H1 (cell line): ENCODE measurements around the gene BSDC1. TPM values are rescaled to one million over a fixed set of nuclear protein-coding genes. Genes with fewer than 3 reads are reported as not detected.

Experiments used
- CTCF ChIA-PET: fragments of 300-600 bp; sonication (Branson Sonifier 250); formaldehyde crosslinking; loops from one replicate; lab custom pipeline; 2021; ENCODE audit not compliant: partially characterized antibody; lab: Charles Lee
- POLR2A ChIA-PET: fragments of 300-600 bp; sonication (Branson Sonifier 250); formaldehyde crosslinking; loops from one replicate; lab custom pipeline; 2021; ENCODE audit warnings: inconsistent platforms; ENCODE audit not compliant: partially characterized antibody; lab: Charles Lee
- DNase-seq, 2 experiments: peaks; one replicate each; pipeline versions ENCODE4 v3.0.0 to v3.0.0-alpha.2; 2010 to 2022; ENCODE audit warnings: low spot score in 2 of 2, low read depth in 1 of 2, mixed read lengths in 1 of 2
- FAIRE-seq: peaks from 2 replicates; lab custom pipeline; 2011; peaks lifted over from hg19 to GRCh38; lab: Jason Lieb, UNC
- H2AFZ ChIP-seq: 2 replicates; pipeline ENCODE4 v1.8.1; 2012; ENCODE audit warnings: low read length, inconsistent platforms
- H2AK5ac ChIP-seq: 2 replicates; pipeline ENCODE4 v1.6.1; 2013; ENCODE audit warnings: low read depth, low read length
- H2BK120ac ChIP-seq: replicated peaks from 2 replicates; pipeline ENCODE3; 2013; ENCODE audit warnings: low read depth, low read length, inconsistent platforms
- H2BK12ac ChIP-seq: 2 replicates; pipeline ENCODE4 v1.6.1; 2013; ENCODE audit warnings: low read depth, low read length
- H2BK15ac ChIP-seq: 2 replicates; pipeline ENCODE4 v1.6.1; 2013; ENCODE audit warnings: low read length
- H2BK20ac ChIP-seq: 2 replicates; pipeline ENCODE4 v1.6.1; 2013; ENCODE audit warnings: low read length
- H2BK5ac ChIP-seq: 2 replicates; pipeline ENCODE4 v1.6.1; 2013; ENCODE audit warnings: low read depth, low read length
- H3K14ac ChIP-seq: 2 replicates; pipeline ENCODE4 v1.6.1; 2013; ENCODE audit warnings: inconsistent platforms; ENCODE audit not compliant: insufficient read length
- H3K18ac ChIP-seq: 2 replicates; pipeline ENCODE4 v1.6.1; 2013; ENCODE audit warnings: low read length; ENCODE audit errors: extremely low read depth
- H3K23ac ChIP-seq: 2 replicates; pipeline ENCODE4 v1.6.1; 2013; ENCODE audit warnings: inconsistent platforms; ENCODE audit not compliant: insufficient read length
- H3K23me2 ChIP-seq: 2 replicates; pipeline ENCODE4 v1.6.1; 2013; ENCODE audit warnings: low read depth, low read length
- H3K27ac ChIP-seq: 2 replicates; pipeline ENCODE4 v1.6.1; 2011; ENCODE audit warnings: low read depth, low read length, inconsistent platforms
- H3K27me3 ChIP-seq, 4 experiments: replicated peaks in 1 of 4; 1 replicate in 1 of 4; 2 replicates in 3 of 4; pipeline versions ENCODE4 v1.6.1 to v1.8.1; 2011 to 2013; ENCODE audit warnings: low read length in 3 of 4, mild to moderate bottlenecking in 3 of 4, inconsistent platforms in 2 of 4, mixed read lengths in 2 of 4, moderate library complexity in 1 of 4; ENCODE audit not compliant: control insufficient read depth in 3 of 4, insufficient read depth in 3 of 4; ENCODE audit errors: extremely low read depth in 1 of 4
- H3K36me3 ChIP-seq, 4 experiments: 2 replicates each; pipeline versions ENCODE4 v1.6.1 to v1.8.1; 2011 to 2013; ENCODE audit warnings: mild to moderate bottlenecking in 4 of 4, low read length in 3 of 4, moderate library complexity in 2 of 4, control low read depth in 1 of 4, inconsistent platforms in 1 of 4; ENCODE audit not compliant: insufficient read depth in 4 of 4, control insufficient read depth in 2 of 4
- H3K4ac ChIP-seq: replicated peaks from 2 replicates; pipeline ENCODE3; 2013; ENCODE audit warnings: low read length, low read depth, mixed read lengths, inconsistent platforms; ENCODE audit not compliant: insufficient read length
- H3K4me1 ChIP-seq, 4 experiments: replicated peaks in 1 of 4; 1 replicate in 1 of 4; 2 replicates in 3 of 4; pipeline versions ENCODE4 v1.6.1 to v1.8.1; 2011 to 2013; ENCODE audit warnings: low read length in 3 of 4, inconsistent platforms in 2 of 4, mixed read lengths in 1 of 4; ENCODE audit not compliant: insufficient read depth in 4 of 4, control insufficient read depth in 3 of 4
- H3K4me2 ChIP-seq, 2 experiments: 2 replicates each; pipeline versions ENCODE4 v1.6.1 to v1.8.1; 2011 to 2013; ENCODE audit warnings: low read depth in 2 of 2, low read length in 2 of 2, control low read depth in 1 of 2, inconsistent platforms in 1 of 2, mild to moderate bottlenecking in 1 of 2; ENCODE audit not compliant: insufficient read depth in 1 of 2
- H3K4me3 ChIP-seq, 4 experiments: fragments of 200-600, 300-600 bp in 1 of 4; sonication (generic), shearing (Covaris generic), sonication (Bioruptor Twin) in 1 of 4; 2 replicates each; pipeline versions ENCODE4 v1.5.1 to v1.8.1; 2011 to 2016; ENCODE audit warnings: low read length in 4 of 4, low read depth in 3 of 4, control low read depth in 2 of 4, inconsistent platforms in 2 of 4, mild to moderate bottlenecking in 2 of 4, mixed read lengths in 1 of 4, moderate library complexity in 1 of 4; ENCODE audit not compliant: insufficient read depth in 2 of 4; ENCODE audit errors: extremely low read depth in 1 of 4
- H3K56ac ChIP-seq: replicated peaks from 2 replicates; pipeline ENCODE3; 2013; ENCODE audit warnings: low read depth, mild to moderate bottlenecking, mixed read lengths, low read length, inconsistent platforms; ENCODE audit not compliant: insufficient read length
- H3K79me1 ChIP-seq: 2 replicates; pipeline ENCODE4 v1.6.1; 2013; ENCODE audit warnings: low read depth, low read length, control low read depth
- H3K79me2 ChIP-seq, 2 experiments: 2 replicates each; pipeline versions ENCODE4 v1.6.1 to v1.8.1; 2012 to 2013; ENCODE audit warnings: low read length in 2 of 2, mild to moderate bottlenecking in 2 of 2, inconsistent platforms in 1 of 2; ENCODE audit not compliant: insufficient read depth in 2 of 2, control insufficient read depth in 1 of 2
- H3K9ac ChIP-seq, 4 experiments: replicated peaks in 1 of 4; 1 replicate in 1 of 4; 2 replicates in 3 of 4; pipeline versions ENCODE4 v1.6.1 to v1.8.1; 2011 to 2013; ENCODE audit warnings: low read depth in 3 of 4, low read length in 3 of 4, control low read depth in 2 of 4, mild to moderate bottlenecking in 2 of 4, moderate library complexity in 2 of 4, inconsistent platforms in 1 of 4; ENCODE audit errors: extremely low read depth in 1 of 4
- H3K9me3 ChIP-seq, 2 experiments: 2 replicates each; pipeline versions ENCODE4 v1.6.1 to v1.8.1; 2012 to 2013; ENCODE audit warnings: mild to moderate bottlenecking in 2 of 2, moderate library complexity in 2 of 2, control low read depth in 1 of 2, inconsistent platforms in 1 of 2, low read depth in 1 of 2, low read length in 1 of 2, mixed read lengths in 1 of 2; ENCODE audit not compliant: insufficient read depth in 2 of 2
- H4K20me1 ChIP-seq, 2 experiments: replicated peaks in 1 of 2; 2 replicates each; pipeline versions ENCODE3 to v1.8.1; 2011 to 2013; ENCODE audit warnings: inconsistent platforms in 2 of 2, low read length in 2 of 2, mild to moderate bottlenecking in 1 of 2; ENCODE audit not compliant: insufficient read depth in 2 of 2, control insufficient read depth in 1 of 2
- H4K5ac ChIP-seq: 2 replicates; pipeline ENCODE4 v1.6.1; 2013; ENCODE audit warnings: low read length, low read depth, mixed read lengths, inconsistent platforms; ENCODE audit not compliant: insufficient read length
- H4K8ac ChIP-seq: 2 replicates; pipeline ENCODE4 v1.8.0; 2013; ENCODE audit warnings: mild to moderate bottlenecking, moderate library complexity, low read length, inconsistent platforms; ENCODE audit not compliant: insufficient read depth; ENCODE audit errors: extremely low read depth
- H4K91ac ChIP-seq: replicated peaks from 2 replicates; pipeline ENCODE3; 2013; ENCODE audit warnings: low read length, mixed read lengths, inconsistent platforms; ENCODE audit not compliant: insufficient read length
- ASH2L ChIP-seq: fragments of 200-600, 300-600 bp; sonication (generic); IDR thresholded peaks from one replicate; pipeline ENCODE4 v1.7.1; 2017; ENCODE audit warnings: low read length
- CHD2 ChIP-seq: IDR thresholded peaks from 2 replicates; pipeline ENCODE4 v1.6.1; 2012; ENCODE audit warnings: low read length, improper control_type of control experiment
- CTCF ChIP-seq, 3 experiments: IDR thresholded peaks; 1 replicate in 2 of 3; 2 replicates in 1 of 3; pipeline versions ENCODE4 v1.5.1 to v1.6.1; 2011; ENCODE audit warnings: low read length in 3 of 3, mild to moderate bottlenecking in 3 of 3, inconsistent platforms in 2 of 3, low read depth in 1 of 3, moderate library complexity in 1 of 3; ENCODE audit not compliant: insufficient read depth in 1 of 3; ENCODE audit errors: control extremely low read depth in 1 of 3
- E2F6 ChIP-seq: IDR thresholded peaks from 2 replicates; pipeline ENCODE4 v1.6.1; 2012; ENCODE audit warnings: inconsistent platforms
- EP300 ChIP-seq, 2 experiments: IDR thresholded peaks; 1 replicate in 1 of 2; 2 replicates in 1 of 2; pipeline ENCODE4 v1.6.1; 2011 to 2012; ENCODE audit warnings: low read depth in 2 of 2, low read length in 2 of 2, mild to moderate bottlenecking in 2 of 2, borderline replicate concordance in 1 of 2, inconsistent platforms in 1 of 2, moderate library complexity in 1 of 2
- EZH2 ChIP-seq: fragments of 200-600 bp; sonication (generic); IDR thresholded peaks from 2 replicates; pipeline ENCODE4 v1.7.1; 2012; ENCODE audit warnings: low read depth, mild to moderate bottlenecking, moderate library complexity, low read length, inconsistent platforms; ENCODE audit not compliant: severe bottlenecking
- GTF2F1 ChIP-seq: IDR thresholded peaks from 2 replicates; pipeline ENCODE4 v1.6.1; 2012; ENCODE audit warnings: low read depth, low read length, improper control_type of control experiment, borderline replicate concordance
- POU5F1 ChIP-seq: IDR thresholded peaks from 2 replicates; pipeline ENCODE4 v1.6.1; 2011; ENCODE audit warnings: low read depth, mild to moderate bottlenecking, low read length, moderate library complexity
- RFX5 ChIP-seq: IDR thresholded peaks from 2 replicates; pipeline ENCODE4 v1.6.1; 2011; ENCODE audit warnings: low read depth, low read length, improper control_type of control experiment, borderline replicate concordance
- WGBS, 2 experiments: shearing (Covaris generic) in 1 of 2; methylation state at CpG; one replicate each; pipeline versions ENCODE4 v1.1.6 to v1.1.7; 2013 to 2015; ENCODE audit warnings: low lambda C conversion rate in 2 of 2, mixed read lengths in 2 of 2, inconsistent platforms in 1 of 2, low coverage in 1 of 2, missing lambda C conversion rate in 1 of 2; ENCODE audit not compliant: insufficient replicate concordance in 2 of 2, insufficient coverage in 1 of 2, insufficient read length in 1 of 2; ENCODE audit errors: extremely low coverage in 1 of 2, missing lambda C conversion rate in 1 of 2; 5-methylcytosine and 5-hydroxymethylcytosine counted together
- polyA plus RNA-seq, 7 experiments: library from polyadenylated mRNA; depleted of rRNA in 3 of 7; stranded (reverse) in 5 of 7; unstranded in 2 of 7; fragments of >200 nt in 5 of 7; fragments of 200-250 nt in 2 of 7; gene quantifications; 1 replicate in 5 of 7; 2 replicates in 1 of 7; 4 replicates in 1 of 7; pipeline versions ENCODE4 v1.2.1 to v1.2.3, GENCODE V29; 2011 to 2013; ENCODE audit warnings: missing spikeins in 2 of 7, mixed read lengths in 2 of 7
- total RNA-seq: library from RNA; stranded (reverse); fragmentation: NEBNext Ultra II Directional; extraction: Animal tissue kit (Norgen Biotek cat#: 25700); gene quantifications from 2 replicates; pipeline ENCODE4 v1.2.1, GENCODE V29; 2021

The BSDC1 gene
- total and polyA plus RNA-seq, 2 of the 8 experiments (the other 6 are each of a cell fraction or from before 2014, with no cell fraction given) = 24.8 to 40.7 TPM

DNA sequence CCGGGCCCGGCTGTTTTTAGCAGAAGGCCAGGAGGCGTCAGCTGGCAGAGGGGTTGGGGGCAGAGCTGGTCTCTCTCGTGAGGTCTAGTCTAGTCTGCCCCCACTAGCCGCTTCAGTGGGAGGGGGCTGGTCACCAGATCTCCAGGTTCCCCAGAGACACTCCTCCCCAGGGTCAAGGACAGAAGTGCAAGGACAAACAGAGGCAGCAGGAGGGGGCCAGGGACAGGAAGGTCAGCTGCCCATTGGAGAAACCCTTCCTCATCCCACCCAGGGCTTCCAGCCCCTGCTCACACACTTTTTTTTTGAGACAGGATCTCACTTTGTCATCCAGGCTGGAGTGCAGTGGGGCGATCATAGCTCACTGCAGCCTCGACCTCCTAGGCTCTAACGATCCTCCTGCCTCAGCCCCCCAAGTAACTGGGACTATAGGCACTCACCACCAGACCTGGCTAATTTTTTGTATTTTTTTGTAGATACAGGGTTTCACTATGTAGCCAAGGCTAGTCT is 41.9 kb downstream of the BSDC1 start:
- Histone ChIP-seq H4K8ac (0 out of 2 replicates have a peak overlapping the region, but pooled peaks have one; percentile 95), H3K4ac (no peak overlapping the region), H3K27ac (no peak overlapping the region), H3K79me1 (no peaks in the 10 kb centered on the region), H3K23ac (no peak overlapping the region), H4K5ac (no peak overlapping the region), H2BK12ac (no peak overlapping the region), H3K4me3 (peak overlapping the region in 3 of 4 experiments; percentile 36 to 72 (median 57); a peak in 4 of 8 replicates), H2BK15ac (0 out of 2 replicates have a peak overlapping the region, but pooled peaks have one; percentile 40), H4K20me1 (peaks cover 0 to 2% of the 10 kb centered on the region in 2 experiments), H3K23me2 (peaks cover 6% of the 10 kb centered on the region; the same call in 1 of the 2 replicates), H2BK120ac (no peak overlapping the region), H3K36me3 (no peaks in the 10 kb centered on the region), H3K27me3 (peaks cover 2 to 20% (median 12%) of the 10 kb centered on the region in 4 experiments), H3K79me2 (no peaks in the 10 kb centered on the region), H3K18ac (peak overlapping the region; percentile 90; the same call in 1 of the 2 replicates), H3K9me3 (peaks cover 6 to 12% of the 10 kb centered on the region in 2 experiments), H3K14ac (no peak overlapping the region), H3K4me2 (peak overlapping the region; percentile 73 to 82), H2BK20ac (no peak overlapping the region), H2BK5ac (no peak overlapping the region), H4K91ac (no peak overlapping the region), H3K4me1 (peaks cover 0 to 9% (median 3%) of the 10 kb centered on the region in 4 experiments; a peak in 5 of 7 replicates), H2AFZ (no peak overlapping the region), H3K9ac (no peak overlapping the region), H2AK5ac (no peak overlapping the region), H3K56ac (no peak overlapping the region)
- ChIA-PET CTCF (interaction anchor here (0.6 to 2.6 kb wide), 4 partner anchors 18 to 156 kb away, joined by 3 to 14 read pairs (median 4); no protein-coding TSS in a partner anchor), POLR2A (interaction anchor here (1.0 to 17.1 kb wide), 14 partner anchors 9 to 152 kb away, joined by 3 to 321 read pairs (median 6); partner anchors contain the start of genes BSDC1, CCDC28B, FAM167B and FAM229A)
- FAIRE-seq (no peak), DNase-seq (no peak)
- WGBS, 2 experiments = 80% methylated on average over 8 of the region's 8 CpGs; no CpG with 5 or more reads in 1 of the 2 experiments
- TF ChIP-seq GTF2F1 = no peak
- TF ChIP-seq CHD2 = no peak
- no peak for TF ChIP-seq E2F6
- no peak for TF ChIP-seq RFX5
- TF ChIP-seq EZH2 = no peak
- no peak for TF ChIP-seq EP300 (IDR thresholded peaks at IDR 0.05; ENCODE audit: borderline replicate concordance in 1 of 2, low read depth in 2 of 2, low read length in 2 of 2)
- no peak for TF ChIP-seq ASH2L
- no peak for TF ChIP-seq CTCF (IDR thresholded peaks at IDR 0.05; ENCODE audit: control extremely low read depth in 1 of 3, insufficient read depth in 1 of 3, low read depth in 1 of 3, low read length in 3 of 3)
- no peak for TF ChIP-seq POU5F1
